Immature natural killer cell (primary cell): Measurements from ENCODE around the gene TNFSF4. TPM values are rescaled to one million over a fixed set of nuclear protein-coding genes. Genes with fewer than 3 reads are reported as not detected.

Experiments used
- DNase-seq, 3 donors: peaks; one replicate each; pipeline ENCODE4 v3.0.0; 2022; ENCODE audit warnings: mixed read lengths in 1 of 3
- H3K27ac Mint-ChIP-seq, 6 donors: one replicate each; pipeline ENCODE4 v1.8.0; 2020; ENCODE audit warnings: mixed read lengths in 6 of 6, mild to moderate bottlenecking in 5 of 6, inconsistent platforms in 4 of 6, moderate library complexity in 3 of 6
- H3K27me3 Mint-ChIP-seq, 3 donors: one replicate each; pipeline ENCODE4 v1.8.0; 2020 to 2021; ENCODE audit warnings: low read depth in 3 of 3, mild to moderate bottlenecking in 3 of 3, mixed read lengths in 3 of 3, moderate library complexity in 3 of 3, inconsistent platforms in 1 of 3
- H3K36me3 Mint-ChIP-seq, 3 donors: one replicate each; pipeline ENCODE4 v1.8.0; 2020; ENCODE audit warnings: mixed read lengths in 3 of 3, inconsistent platforms in 2 of 3, mild to moderate bottlenecking in 2 of 3
- H3K4me1 Mint-ChIP-seq, 2 donors: one replicate each; pipeline ENCODE4 v1.8.0; 2020; ENCODE audit warnings: inconsistent platforms in 2 of 2, mild to moderate bottlenecking in 2 of 2, mixed read lengths in 2 of 2, moderate library complexity in 1 of 2
- H3K4me3 Mint-ChIP-seq, 5 donors: one replicate each; pipeline ENCODE4 v1.8.0; 2020; ENCODE audit warnings: mild to moderate bottlenecking in 5 of 5, mixed read lengths in 5 of 5, inconsistent platforms in 3 of 5, moderate library complexity in 3 of 5
- H3K9me3 Mint-ChIP-seq, 6 donors: one replicate each; pipeline ENCODE4 v1.8.0; 2020; ENCODE audit warnings: mild to moderate bottlenecking in 6 of 6, mixed read lengths in 6 of 6, inconsistent platforms in 4 of 6, moderate library complexity in 3 of 6
- polyA plus RNA-seq, 3 donors: library from polyadenylated mRNA; unstranded; fragments of 300-500 nt; fragmentation: Illumina TruSeq; gene quantifications; one replicate each; pipeline ENCODE4 v1.2.3, GENCODE V29; 2021

The TNFSF4 gene
- polyA plus RNA-seq, 3 donors from 2014 or later = 1.5 to 1.7 (median 1.6) TPM

DNA sequence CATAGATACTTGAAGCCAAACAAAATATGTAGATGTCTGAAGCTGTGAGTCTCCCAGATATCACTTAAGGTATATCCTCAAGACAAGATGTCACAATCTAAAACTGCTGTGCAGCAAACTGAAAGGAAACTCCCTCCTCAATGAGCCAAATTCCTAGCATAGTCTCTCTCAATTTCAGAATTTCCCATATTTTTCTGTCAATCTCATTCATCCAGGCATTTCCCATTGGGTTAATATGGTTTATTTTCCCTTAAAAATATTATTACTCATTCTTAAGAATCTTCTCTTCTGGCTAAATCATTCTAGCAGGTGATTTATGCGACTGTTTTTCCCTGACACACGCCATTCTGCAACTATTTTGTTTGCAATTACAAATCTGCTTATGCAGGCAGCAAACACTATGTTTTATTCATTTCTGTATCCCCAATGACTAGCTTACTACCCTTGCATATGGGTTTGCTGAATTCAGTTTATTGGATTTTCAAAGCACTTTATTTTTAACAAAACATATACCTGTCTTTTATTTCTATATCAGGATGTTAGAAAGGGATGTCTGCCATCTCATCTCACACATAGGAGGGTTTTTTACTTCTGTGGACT, 69.9 kb downstream of the TNFSF4 start:
- Mint-ChIP-seq H3K9me3 (peaks cover 0 to 2% (median 0%) of the 10 kb centered on the region in 6 donors), H3K27me3 (peaks cover 3 to 7% (median 6%) of the 10 kb centered on the region in 3 donors), H3K27ac (no peak overlapping the region), H3K36me3 (no peaks in the 10 kb centered on the region), H3K4me3 (no peak overlapping the region), H3K4me1 (no peaks in the 10 kb centered on the region)
- DNase-seq = no peak

DNA sequence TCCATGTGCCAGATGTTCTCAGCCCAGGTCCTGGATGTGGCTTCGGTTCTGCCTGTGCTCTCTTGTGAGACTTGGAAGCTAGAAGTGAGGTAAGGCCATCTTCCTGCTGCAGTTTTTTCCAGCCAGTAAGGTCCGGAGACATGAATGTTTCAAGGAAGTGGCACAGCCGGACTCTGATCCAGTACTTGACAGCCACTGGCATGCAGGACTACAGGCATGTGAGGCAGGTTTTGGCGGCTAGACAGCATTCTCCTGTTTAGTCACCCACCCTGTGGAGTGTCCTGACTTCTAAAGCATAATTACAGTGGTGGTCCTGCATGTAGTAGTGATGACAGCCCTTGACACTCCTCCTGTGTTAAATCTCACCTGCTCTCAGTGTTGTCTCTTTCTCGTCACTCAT, 72.3 kb downstream of the TNFSF4 start:
- Mint-ChIP-seq H3K27me3 (peaks cover 3 to 7% (median 6%) of the 10 kb centered on the region in 3 donors), H3K4me1 (no peaks in the 10 kb centered on the region), H3K4me3 (no peak overlapping the region), H3K36me3 (no peaks in the 10 kb centered on the region), H3K27ac (no peak overlapping the region), H3K9me3 (peaks cover 0 to 2% (median 0%) of the 10 kb centered on the region in 6 donors)
- DNase-seq = no peak

DNA sequence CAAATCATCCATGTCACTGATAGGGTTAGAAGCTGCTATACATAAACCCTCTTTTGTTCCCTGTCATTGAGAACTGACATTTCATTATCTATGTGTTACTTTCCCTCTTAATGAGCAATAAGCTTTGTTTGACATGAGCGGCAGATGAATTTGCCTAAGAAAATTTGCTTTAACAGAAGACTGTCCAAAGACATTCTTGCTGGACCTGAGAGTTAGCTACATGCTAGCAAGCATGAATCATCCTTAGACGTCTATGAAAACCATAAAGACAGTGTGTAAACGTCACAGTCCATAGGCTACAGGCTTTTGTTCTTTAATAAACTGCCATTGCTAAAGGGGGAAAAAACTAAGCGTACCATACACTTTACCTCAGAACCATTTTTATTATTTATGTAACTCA, 73.1 kb downstream of the TNFSF4 start:
- no peak for DNase-seq
- Mint-ChIP-seq H3K36me3 (no peaks in the 10 kb centered on the region), H3K4me3 (no peak overlapping the region), H3K27ac (no peak overlapping the region), H3K4me1 (no peaks in the 10 kb centered on the region), H3K27me3 (peaks cover 0 to 7% (median 4%) of the 10 kb centered on the region in 3 donors), H3K9me3 (peaks cover 0 to 2% (median 0%) of the 10 kb centered on the region in 6 donors)

Other genes starting within 250 kb of the TNFSF4 start
- gene TNFSF18, start 156.4 kb downstream of the TNFSF4 start, polyA plus RNA-seq = not detected